ENCODE measurements around the gene FLOT1.
"Not testable (repeated sequence)": the region's sequence is repeated elsewhere in the genome, so short reads cannot be mapped to it uniquely, and the experiment has no call there.

FLOT1 gene

GRCh38 chr6:30769088-30769852, 26.8 kb upstream of the FLOT1 start:
- H3K27me3 ChIP-seq: no peaks in the 10 kb centered on the region
- H3K9me3 ChIP-seq: no peaks in the 10 kb centered on the region; the same call in 1 of the 2 replicates
- H3K4me3 ChIP-seq (ENCODE audit: low read depth, low read length): no peak overlapping the region
- TF ChIP-seq, protein P1, sequence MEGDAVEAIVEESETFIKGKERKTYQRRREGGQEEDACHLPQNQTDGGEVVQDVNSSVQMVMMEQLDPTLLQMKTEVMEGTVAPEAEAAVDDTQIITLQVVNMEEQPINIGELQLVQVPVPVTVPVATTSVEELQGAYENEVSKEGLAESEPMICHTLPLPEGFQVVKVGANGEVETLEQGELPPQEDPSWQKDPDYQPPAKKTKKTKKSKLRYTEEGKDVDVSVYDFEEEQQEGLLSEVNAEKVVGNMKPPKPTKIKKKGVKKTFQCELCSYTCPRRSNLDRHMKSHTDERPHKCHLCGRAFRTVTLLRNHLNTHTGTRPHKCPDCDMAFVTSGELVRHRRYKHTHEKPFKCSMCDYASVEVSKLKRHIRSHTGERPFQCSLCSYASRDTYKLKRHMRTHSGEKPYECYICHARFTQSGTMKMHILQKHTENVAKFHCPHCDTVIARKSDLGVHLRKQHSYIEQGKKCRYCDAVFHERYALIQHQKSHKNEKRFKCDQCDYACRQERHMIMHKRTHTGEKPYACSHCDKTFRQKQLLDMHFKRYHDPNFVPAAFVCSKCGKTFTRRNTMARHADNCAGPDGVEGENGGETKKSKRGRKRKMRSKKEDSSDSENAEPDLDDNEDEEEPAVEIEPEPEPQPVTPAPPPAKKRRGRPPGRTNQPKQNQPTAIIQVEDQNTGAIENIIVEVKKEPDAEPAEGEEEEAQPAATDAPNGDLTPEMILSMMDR (IDR thresholded peaks at IDR 0.05; ENCODE audit: low read depth, low read length): no peak
- peaks cover 14% of the 10 kb centered on the region for H3K4me1 ChIP-seq
- peak; percentile 51 for DNase-seq
- H3K36me3 ChIP-seq: no peaks in the 10 kb centered on the region

GRCh38 chr6:30768634-30769087, 26.2 kb upstream of the FLOT1 start:
- peaks cover 18% of the 10 kb centered on the region for H3K4me1 ChIP-seq
- H3K36me3 ChIP-seq: no peaks in the 10 kb centered on the region
- no peaks in the 10 kb centered on the region for H3K27me3 ChIP-seq
- no peaks in the 10 kb centered on the region; the same call in 1 of the 2 replicates for H3K9me3 ChIP-seq
- TF ChIP-seq, protein P1 (IDR thresholded peaks at IDR 0.05; ENCODE audit: low read depth, low read length): no peak
- no peak overlapping the region for H3K4me3 ChIP-seq (ENCODE audit: low read depth, low read length)
- no peak for DNase-seq

DNA sequence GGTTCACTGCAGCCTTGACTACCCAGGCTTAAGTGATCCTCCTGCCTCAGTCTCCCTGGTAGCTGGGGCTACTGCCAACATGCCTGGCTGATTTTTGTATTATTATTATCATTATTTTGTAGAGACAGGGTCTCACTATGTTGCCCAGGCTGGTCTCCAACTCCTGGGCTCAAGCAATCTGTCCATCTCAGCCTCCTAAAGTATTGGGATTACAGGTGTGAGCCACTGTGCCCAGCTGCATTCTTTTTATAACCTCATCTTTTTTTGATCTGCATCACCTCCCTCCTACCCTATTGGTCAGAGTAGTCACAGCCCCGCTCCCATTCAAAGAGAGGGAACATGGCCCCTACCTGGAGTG, 25.4 kb upstream of the FLOT1 start:
- Histone ChIP-seq H3K4me1 (peaks cover 19% of the 10 kb centered on the region), H3K27me3 (no peaks in the 10 kb centered on the region), H3K4me3 (ENCODE audit: low read depth, low read length) (no peak overlapping the region), H3K36me3 (no peaks in the 10 kb centered on the region), H3K9me3 (no peaks in the 10 kb centered on the region; the same call in 1 of the 2 replicates)
- TF ChIP-seq, protein P1 (IDR thresholded peaks at IDR 0.05; ENCODE audit: low read depth, low read length): no peak
- DNase-seq: no peak

DNA sequence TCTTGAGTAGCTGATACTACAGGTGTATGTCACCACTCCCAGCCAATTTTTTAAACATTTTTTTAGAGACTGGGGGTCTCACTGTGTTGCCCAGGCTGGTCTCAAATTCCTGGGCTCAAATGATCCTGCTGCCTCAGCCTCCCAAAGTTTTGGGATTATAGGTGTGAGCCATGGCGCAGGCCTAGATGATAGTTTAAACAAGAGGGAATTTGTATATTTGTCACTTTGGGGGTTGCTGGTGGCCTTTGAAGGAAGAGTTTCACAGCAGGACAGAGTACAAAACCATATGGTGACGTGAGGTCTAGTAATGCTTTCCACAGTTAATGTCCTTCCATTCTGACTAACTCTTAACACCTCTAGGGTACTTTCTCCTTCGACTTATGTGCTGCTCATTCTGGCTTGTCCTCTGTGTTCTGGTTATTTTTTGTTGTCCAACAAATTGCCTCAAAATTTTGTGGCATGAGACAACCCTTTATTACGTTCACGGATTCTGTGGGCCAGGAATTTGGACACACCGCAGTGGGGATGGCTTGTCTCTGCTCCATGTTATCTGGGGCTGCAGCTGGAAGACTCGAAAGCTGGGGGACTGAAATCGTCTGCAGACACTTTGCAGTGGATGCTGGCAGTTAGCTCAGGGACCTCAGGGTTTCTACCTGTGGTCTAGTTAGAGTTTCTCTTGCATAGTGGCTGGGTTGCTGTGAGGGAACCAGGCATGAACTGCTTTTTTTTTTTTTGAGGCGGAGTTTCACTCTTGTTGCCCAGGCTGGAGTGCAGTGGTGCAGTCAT, 24.9 kb upstream of the FLOT1 start:
- Histone ChIP-seq H3K36me3 (no peaks in the 10 kb centered on the region), H3K4me3 (ENCODE audit: low read depth, low read length) (no peak overlapping the region), H3K4me1 (peaks cover 19% of the 10 kb centered on the region), H3K27me3 (no peaks in the 10 kb centered on the region), H3K9me3 (no peaks in the 10 kb centered on the region; the same call in 1 of the 2 replicates)
- TF ChIP-seq, protein P1 (IDR thresholded peaks at IDR 0.05; ENCODE audit: low read depth, low read length): no peak
- no peak for DNase-seq

DNA sequence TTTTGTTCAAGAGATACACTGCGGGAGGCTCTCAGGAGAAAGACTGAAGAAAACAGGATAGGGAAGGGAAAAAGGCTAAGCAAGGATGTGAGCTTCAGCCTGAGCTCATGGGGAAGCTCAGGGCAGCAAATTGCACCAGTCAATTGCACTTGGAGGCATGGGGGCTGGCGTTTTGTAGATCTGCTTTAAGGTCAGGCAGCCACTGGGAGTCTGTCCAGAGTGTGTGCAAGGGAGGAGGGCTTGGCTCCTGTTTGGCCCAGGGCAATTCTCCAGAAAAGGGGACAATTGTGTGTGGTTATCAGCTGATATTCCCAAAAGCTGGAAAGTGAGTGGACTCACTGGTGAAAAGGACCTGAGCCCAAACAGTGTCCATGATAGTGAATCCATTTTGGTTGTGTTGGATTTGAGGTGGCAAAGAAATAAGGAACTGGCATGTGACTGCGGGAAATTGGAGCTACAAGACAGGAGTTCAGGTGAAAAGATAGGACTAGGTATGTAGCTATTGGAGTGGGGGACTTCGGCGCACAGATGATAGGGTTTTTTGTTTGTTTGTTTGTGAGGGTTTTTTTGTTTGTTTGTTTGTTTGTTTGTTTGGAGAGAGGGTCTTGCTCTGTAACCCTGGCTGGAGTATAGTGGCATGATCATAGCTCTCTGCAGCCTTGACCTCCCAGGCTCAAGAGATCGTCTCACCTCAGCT, 24.1 kb upstream of the FLOT1 start:
- H3K9me3 ChIP-seq: no peaks in the 10 kb centered on the region; the same call in 1 of the 2 replicates
- no peak for DNase-seq
- no peak overlapping the region for H3K4me3 ChIP-seq (ENCODE audit: low read depth, low read length)
- H3K4me1 ChIP-seq: peaks cover 19% of the 10 kb centered on the region
- H3K27me3 ChIP-seq: no peaks in the 10 kb centered on the region
- TF ChIP-seq, protein P1 (IDR thresholded peaks at IDR 0.05; ENCODE audit: low read depth, low read length): no peak
- no peaks in the 10 kb centered on the region for H3K36me3 ChIP-seq

- not testable (repeated sequence) for H3K27me3 ChIP-seq; H3K4me3 ChIP-seq (ENCODE audit: low read depth, low read length); H3K36me3 ChIP-seq; DNase-seq; H3K9me3 ChIP-seq
- H3K4me1 ChIP-seq: peaks cover 19% of the 10 kb centered on the region
Observed at GRCh38 chr6:30765495-30765894, 23.0 kb upstream of the FLOT1 start.

- not testable (repeated sequence) for H3K9me3 ChIP-seq; H3K4me3 ChIP-seq (ENCODE audit: low read depth, low read length); H3K27me3 ChIP-seq; DNase-seq; H3K36me3 ChIP-seq
- peaks cover 11% of the 10 kb centered on the region for H3K4me1 ChIP-seq
Observed at GRCh38 chr6:30764490-30765043, 22.1 kb upstream of the FLOT1 start.
